ENCODE data around the gene PTPN1. TPM values are rescaled to one million over a fixed set of nuclear protein-coding genes. Genes with fewer than 3 reads are reported as not detected.

Gene PTPN1
- total and polyA plus RNA-seq, 2 donors (not counting 3 experiments of a cell fraction or from before 2014, with no cell fraction given): 41.1 to 64.3 TPM

GRCh38 chr20:50526403-50526989, 16.3 kb downstream of the PTPN1 start:
- H3K4me1 ChIP-seq (ENCODE audit: control insufficient read depth, extremely low read depth, insufficient read depth, low read length): peaks cover 48% of the 10 kb centered on the region
- ChIA-PET CTCF (interaction anchor here (0.7 to 3.1 kb wide), 11 partner anchors 9 to 55 kb away, joined by 3 to 19 read pairs (median 4); no protein-coding TSS in a partner anchor), POLR2A (interaction anchor here (0.8 to 2.2 kb wide), 3 partner anchors 13 to 16 kb away, joined by 3 to 4 read pairs (median 4); no protein-coding TSS in a partner anchor)
- H4K20me1 ChIP-seq (replicated peaks; ENCODE audit: control insufficient read depth, extremely low read depth, insufficient read depth, low read length): no peaks in the 10 kb centered on the region
- no peaks in the 10 kb centered on the region for H3K9me1 ChIP-seq (replicated peaks; ENCODE audit: control insufficient read depth, extremely low read depth, insufficient read depth, low read length)
- no peak overlapping the region for H2AFZ ChIP-seq (ENCODE audit: low read depth, low read length)
- peak overlapping the region; percentile 25 for H3K4me2 ChIP-seq (ENCODE audit: insufficient read depth, low read length)
- H3K79me2 ChIP-seq (ENCODE audit: control insufficient read depth, insufficient read depth, low read length): peaks cover 92% of the 10 kb centered on the region
- H3K9ac ChIP-seq (replicated peaks; ENCODE audit: extremely low read depth, insufficient read depth, low read length): no peak overlapping the region
- H3K27ac ChIP-seq (ENCODE audit: insufficient read depth, low read depth, low read length): peak overlapping the region; percentile 34
- intact Hi-C loops (cut with micrococcal nuclease) (no loop called here), dilution Hi-C loops (cut with MboI; ENCODE audit: extremely low pct_ligation_motif_present, low sequenced_read_pairs) (no loop called here)
- H3K27me3 ChIP-seq (ENCODE audit: control insufficient read depth in 2 of 2, insufficient read depth in 2 of 2, low read length in 2 of 2): no peaks in the 10 kb centered on the region
- BruUV-seq (replicated peaks): no TSS peak
- FAIRE-seq (no peak), DNase-seq (ENCODE audit: low read depth, low spot score) (peak; percentile 37)
- no peaks in the 10 kb centered on the region for H3K36me3 ChIP-seq (ENCODE audit: control insufficient read depth in 2 of 2, extremely low read depth in 1 of 2, insufficient read depth in 2 of 2, low read length in 2 of 2)
- no peak overlapping the region for H3K4me3 ChIP-seq (replicated peaks in 1 of 3; ENCODE audit: insufficient read depth in 1 of 3, low read depth in 1 of 3, low read length in 3 of 3)
- H3K9me3 ChIP-seq (replicated peaks; ENCODE audit: control insufficient read depth, insufficient read depth, low read length): no peaks in the 10 kb centered on the region
- TF ChIP-seq, protein P1, sequence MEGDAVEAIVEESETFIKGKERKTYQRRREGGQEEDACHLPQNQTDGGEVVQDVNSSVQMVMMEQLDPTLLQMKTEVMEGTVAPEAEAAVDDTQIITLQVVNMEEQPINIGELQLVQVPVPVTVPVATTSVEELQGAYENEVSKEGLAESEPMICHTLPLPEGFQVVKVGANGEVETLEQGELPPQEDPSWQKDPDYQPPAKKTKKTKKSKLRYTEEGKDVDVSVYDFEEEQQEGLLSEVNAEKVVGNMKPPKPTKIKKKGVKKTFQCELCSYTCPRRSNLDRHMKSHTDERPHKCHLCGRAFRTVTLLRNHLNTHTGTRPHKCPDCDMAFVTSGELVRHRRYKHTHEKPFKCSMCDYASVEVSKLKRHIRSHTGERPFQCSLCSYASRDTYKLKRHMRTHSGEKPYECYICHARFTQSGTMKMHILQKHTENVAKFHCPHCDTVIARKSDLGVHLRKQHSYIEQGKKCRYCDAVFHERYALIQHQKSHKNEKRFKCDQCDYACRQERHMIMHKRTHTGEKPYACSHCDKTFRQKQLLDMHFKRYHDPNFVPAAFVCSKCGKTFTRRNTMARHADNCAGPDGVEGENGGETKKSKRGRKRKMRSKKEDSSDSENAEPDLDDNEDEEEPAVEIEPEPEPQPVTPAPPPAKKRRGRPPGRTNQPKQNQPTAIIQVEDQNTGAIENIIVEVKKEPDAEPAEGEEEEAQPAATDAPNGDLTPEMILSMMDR (IDR thresholded peaks at IDR 0.05; ENCODE audit: extremely low read depth in 1 of 2, insufficient read depth in 1 of 2, low read depth in 1 of 2, low read length in 2 of 2): no peak
- no peak for TF ChIP-seq JUN (IDR thresholded peaks at IDR 0.05; ENCODE audit: borderline replicate concordance, insufficient read depth, insufficient read length, low read depth)
- TF ChIP-seq FOS (IDR thresholded peaks at IDR 0.05; ENCODE audit: borderline replicate concordance, insufficient read depth, low read length): no peak
- no peak for TF ChIP-seq EZH2 (IDR thresholded peaks at IDR 0.05; ENCODE audit: borderline replicate concordance, low read depth, low read length, severe bottlenecking)
- no peak for TF ChIP-seq GATA2 (IDR thresholded peaks at IDR 0.05; ENCODE audit: insufficient read depth, insufficient read length, low read depth, low read length)
- TF ChIP-seq MYC (IDR thresholded peaks at IDR 0.05; ENCODE audit: low read depth, low read length): no peak
- no peak for TF ChIP-seq POLR2A (IDR thresholded peaks at IDR 0.05; ENCODE audit: low read depth, low read length)
- TF ChIP-seq, protein P2, sequence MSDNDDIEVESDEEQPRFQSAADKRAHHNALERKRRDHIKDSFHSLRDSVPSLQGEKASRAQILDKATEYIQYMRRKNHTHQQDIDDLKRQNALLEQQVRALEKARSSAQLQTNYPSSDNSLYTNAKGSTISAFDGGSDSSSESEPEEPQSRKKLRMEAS (IDR thresholded peaks at IDR 0.05; ENCODE audit: insufficient read depth, insufficient read length): no peak
- TF ChIP-seq POLR2AphosphoS5 (IDR thresholded peaks at IDR 0.05; ENCODE audit: insufficient read depth, low read depth, low read length): no peak

Data from endothelial cell of umbilical vein (primary cell).